ENCODE measurements around the gene TADA3. TPM values are rescaled to one million over a fixed set of nuclear protein-coding genes. Genes with fewer than 3 reads are reported as not detected.

The TADA3 gene
- total and polyA plus RNA-seq, 9 of the 15 experiments (the other 6 are each of a cell fraction or from before 2014, with no cell fraction given) = 4.1 to 110 (median 74.8) TPM

GRCh38 chr3:9731206-9732079, 60.8 kb downstream of the TADA3 start, which contains the start of gene BRPF1 (continued):
- TF ChIP-seq ZC3H8 (IDR thresholded peaks at IDR 0.05) = no peak
- TF ChIP-seq WHSC1 (IDR thresholded peaks at IDR 0.05; ENCODE audit: low read length) = no peak
- no peak for TF ChIP-seq CHD1 (IDR thresholded peaks at IDR 0.05; ENCODE audit: low read length)
- TF ChIP-seq, protein P1, sequence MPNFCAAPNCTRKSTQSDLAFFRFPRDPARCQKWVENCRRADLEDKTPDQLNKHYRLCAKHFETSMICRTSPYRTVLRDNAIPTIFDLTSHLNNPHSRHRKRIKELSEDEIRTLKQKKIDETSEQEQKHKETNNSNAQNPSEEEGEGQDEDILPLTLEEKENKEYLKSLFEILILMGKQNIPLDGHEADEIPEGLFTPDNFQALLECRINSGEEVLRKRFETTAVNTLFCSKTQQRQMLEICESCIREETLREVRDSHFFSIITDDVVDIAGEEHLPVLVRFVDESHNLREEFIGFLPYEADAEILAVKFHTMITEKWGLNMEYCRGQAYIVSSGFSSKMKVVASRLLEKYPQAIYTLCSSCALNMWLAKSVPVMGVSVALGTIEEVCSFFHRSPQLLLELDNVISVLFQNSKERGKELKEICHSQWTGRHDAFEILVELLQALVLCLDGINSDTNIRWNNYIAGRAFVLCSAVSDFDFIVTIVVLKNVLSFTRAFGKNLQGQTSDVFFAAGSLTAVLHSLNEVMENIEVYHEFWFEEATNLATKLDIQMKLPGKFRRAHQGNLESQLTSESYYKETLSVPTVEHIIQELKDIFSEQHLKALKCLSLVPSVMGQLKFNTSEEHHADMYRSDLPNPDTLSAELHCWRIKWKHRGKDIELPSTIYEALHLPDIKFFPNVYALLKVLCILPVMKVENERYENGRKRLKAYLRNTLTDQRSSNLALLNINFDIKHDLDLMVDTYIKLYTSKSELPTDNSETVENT (CRISPR knock-in tag; IDR thresholded peaks at IDR 0.05) = peak; percentile 82
- no peak for TF ChIP-seq SAFB2 (IDR thresholded peaks at IDR 0.05; ENCODE audit: borderline replicate concordance, low read depth, low read length, severe bottlenecking)
- TF ChIP-seq BRD4 (IDR thresholded peaks at IDR 0.05) = peak; percentile 53; the same call in 1 of the 2 replicates
- peak in 1 of 2 experiments; percentile 31; a peak in 1 of 4 replicates for TF ChIP-seq SIX5 (IDR thresholded peaks at IDR 0.05; ENCODE audit: borderline replicate concordance in 1 of 2, insufficient read depth in 1 of 2, low read depth in 1 of 2, low read length in 2 of 2)
- no peak for TF ChIP-seq SNIP1 (IDR thresholded peaks at IDR 0.05; ENCODE audit: low read depth)
- no peak for TF ChIP-seq ZNF707 (CRISPR knock-in tag; conservative IDR thresholded peaks at IDR 0.05)
- no peak for TF ChIP-seq ZSCAN32 (CRISPR knock-in tag; IDR thresholded peaks at IDR 0.05)
- TF ChIP-seq, protein P2, sequence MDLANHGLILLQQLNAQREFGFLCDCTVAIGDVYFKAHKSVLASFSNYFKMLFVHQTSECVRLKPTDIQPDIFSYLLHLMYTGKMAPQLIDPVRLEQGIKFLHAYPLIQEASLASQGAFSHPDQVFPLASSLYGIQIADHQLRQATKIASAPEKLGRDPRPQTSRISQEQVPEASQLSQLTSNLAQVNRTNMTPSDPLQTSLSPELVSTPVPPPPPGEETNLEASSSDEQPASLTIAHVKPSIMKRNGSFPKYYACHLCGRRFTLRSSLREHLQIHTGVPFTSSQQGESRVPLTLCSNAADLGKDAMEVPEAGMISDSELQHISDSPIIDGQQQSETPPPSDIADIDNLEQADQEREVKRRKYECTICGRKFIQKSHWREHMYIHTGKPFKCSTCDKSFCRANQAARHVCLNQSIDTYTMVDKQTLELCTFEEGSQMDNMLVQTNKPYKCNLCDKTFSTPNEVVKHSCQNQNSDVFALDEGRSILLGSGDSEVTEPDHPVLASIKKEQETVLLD (IDR thresholded peaks at IDR 0.05) = peak; percentile 97
- TF ChIP-seq, protein P3, sequence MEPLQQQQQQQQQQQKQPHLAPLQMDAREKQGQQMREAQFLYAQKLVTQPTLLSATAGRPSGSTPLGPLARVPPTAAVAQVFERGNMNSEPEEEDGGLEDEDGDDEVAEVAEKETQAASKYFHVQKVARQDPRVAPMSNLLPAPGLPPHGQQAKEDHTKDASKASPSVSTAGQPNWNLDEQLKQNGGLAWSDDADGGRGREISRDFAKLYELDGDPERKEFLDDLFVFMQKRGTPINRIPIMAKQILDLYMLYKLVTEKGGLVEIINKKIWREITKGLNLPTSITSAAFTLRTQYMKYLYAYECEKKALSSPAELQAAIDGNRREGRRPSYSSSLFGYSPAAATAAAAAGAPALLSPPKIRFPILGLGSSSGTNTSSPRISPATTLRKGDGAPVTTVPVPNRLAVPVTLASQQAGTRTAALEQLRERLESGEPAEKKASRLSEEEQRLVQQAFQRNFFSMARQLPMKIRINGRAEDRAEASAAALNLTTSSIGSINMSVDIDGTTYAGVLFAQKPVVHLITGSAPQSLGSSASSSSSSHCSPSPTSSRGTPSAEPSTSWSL (CRISPR knock-in tag; IDR thresholded peaks at IDR 0.05; ENCODE audit: borderline replicate concordance) = no peak
- TF ChIP-seq, protein P4, sequence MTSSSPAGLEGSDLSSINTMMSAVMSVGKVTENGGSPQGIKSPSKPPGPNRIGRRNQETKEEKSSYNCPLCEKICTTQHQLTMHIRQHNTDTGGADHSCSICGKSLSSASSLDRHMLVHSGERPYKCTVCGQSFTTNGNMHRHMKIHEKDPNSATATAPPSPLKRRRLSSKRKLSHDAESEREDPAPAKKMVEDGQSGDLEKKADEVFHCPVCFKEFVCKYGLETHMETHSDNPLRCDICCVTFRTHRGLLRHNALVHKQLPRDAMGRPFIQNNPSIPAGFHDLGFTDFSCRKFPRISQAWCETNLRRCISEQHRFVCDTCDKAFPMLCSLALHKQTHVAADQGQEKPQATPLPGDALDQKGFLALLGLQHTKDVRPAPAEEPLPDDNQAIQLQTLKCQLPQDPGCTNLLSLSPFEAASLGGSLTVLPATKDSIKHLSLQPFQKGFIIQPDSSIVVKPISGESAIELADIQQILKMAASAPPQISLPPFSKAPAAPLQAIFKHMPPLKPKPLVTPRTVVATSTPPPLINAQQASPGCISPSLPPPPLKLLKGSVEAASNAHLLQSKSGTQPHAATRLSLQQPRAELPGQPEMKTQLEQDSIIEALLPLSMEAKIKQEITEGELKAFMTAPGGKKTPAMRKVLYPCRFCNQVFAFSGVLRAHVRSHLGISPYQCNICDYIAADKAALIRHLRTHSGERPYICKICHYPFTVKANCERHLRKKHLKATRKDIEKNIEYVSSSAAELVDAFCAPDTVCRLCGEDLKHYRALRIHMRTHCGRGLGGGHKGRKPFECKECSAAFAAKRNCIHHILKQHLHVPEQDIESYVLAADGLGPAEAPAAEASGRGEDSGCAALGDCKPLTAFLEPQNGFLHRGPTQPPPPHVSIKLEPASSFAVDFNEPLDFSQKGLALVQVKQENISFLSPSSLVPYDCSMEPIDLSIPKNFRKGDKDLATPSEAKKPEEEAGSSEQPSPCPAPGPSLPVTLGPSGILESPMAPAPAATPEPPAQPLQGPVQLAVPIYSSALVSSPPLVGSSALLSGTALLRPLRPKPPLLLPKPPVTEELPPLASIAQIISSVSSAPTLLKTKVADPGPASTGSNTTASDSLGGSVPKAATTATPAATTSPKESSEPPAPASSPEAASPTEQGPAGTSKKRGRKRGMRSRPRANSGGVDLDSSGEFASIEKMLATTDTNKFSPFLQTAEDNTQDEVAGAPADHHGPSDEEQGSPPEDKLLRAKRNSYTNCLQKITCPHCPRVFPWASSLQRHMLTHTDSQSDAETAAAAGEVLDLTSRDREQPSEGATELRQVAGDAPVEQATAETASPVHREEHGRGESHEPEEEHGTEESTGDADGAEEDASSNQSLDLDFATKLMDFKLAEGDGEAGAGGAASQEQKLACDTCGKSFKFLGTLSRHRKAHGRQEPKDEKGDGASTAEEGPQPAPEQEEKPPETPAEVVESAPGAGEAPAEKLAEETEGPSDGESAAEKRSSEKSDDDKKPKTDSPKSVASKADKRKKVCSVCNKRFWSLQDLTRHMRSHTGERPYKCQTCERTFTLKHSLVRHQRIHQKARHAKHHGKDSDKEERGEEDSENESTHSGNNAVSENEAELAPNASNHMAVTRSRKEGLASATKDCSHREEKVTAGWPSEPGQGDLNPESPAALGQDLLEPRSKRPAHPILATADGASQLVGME (CRISPR knock-in tag; IDR thresholded peaks at IDR 0.05) = 0 out of 2 replicates have a peak, but pooled peaks have one; percentile 59
- TF ChIP-seq, protein P5, sequence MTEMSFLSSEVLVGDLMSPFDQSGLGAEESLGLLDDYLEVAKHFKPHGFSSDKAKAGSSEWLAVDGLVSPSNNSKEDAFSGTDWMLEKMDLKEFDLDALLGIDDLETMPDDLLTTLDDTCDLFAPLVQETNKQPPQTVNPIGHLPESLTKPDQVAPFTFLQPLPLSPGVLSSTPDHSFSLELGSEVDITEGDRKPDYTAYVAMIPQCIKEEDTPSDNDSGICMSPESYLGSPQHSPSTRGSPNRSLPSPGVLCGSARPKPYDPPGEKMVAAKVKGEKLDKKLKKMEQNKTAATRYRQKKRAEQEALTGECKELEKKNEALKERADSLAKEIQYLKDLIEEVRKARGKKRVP (CRISPR knock-in tag; IDR thresholded peaks at IDR 0.05) = no peak

All from K562 (cell line).